CD4-positive, alpha-beta T cell (primary cell): Measurements from ENCODE around the gene CHRNA5. TPM values are rescaled to one million over a fixed set of nuclear protein-coding genes. Genes with fewer than 3 reads are reported as not detected.

Experiments
- ATAC-seq: fragments of 200-7000 bp; cut with Tn5 transposase; one replicate; pipeline ENCODE4 v1.10.0; 2022; ENCODE audit warnings: mild to moderate bottlenecking; ENCODE audit not compliant: poor library complexity
- CTCF ChIA-PET: fragments of 350-600 bp; sonication (Branson Sonifier 250); formaldehyde crosslinking; loops from one replicate; lab custom pipeline; 2021; ENCODE audit warnings: antibody characterized with exemption, inconsistent platforms; lab: Charles Lee
- POLR2A ChIA-PET: fragments of 350-600 bp; sonication (Branson Sonifier 250); formaldehyde crosslinking; loops from one replicate; lab custom pipeline; 2021; ENCODE audit warnings: antibody characterized with exemption, inconsistent platforms; lab: Charles Lee
- DNase-seq, 14 experiments: peaks; one replicate each; pipeline ENCODE4 v3.0.0-alpha.2; 2013 to 2020; ENCODE audit warnings: mixed read lengths in 2 of 14
- H3K27ac ChIP-seq, 2 donors: one replicate each; pipeline versions ENCODE4 v1.5.1 to v1.7.0; 2013; ENCODE audit warnings: low read length in 2 of 2, low read depth in 1 of 2, mild to moderate bottlenecking in 1 of 2
- H3K27me3 ChIP-seq, 2 experiments: 1 replicate in 1 of 2; 2 replicates in 1 of 2; pipeline versions ENCODE4 v1.6.1 to v1.7.0; 2013; ENCODE audit warnings: low read length in 2 of 2, control low read depth in 1 of 2, mild to moderate bottlenecking in 1 of 2, moderate library complexity in 1 of 2; ENCODE audit not compliant: insufficient read depth in 2 of 2, control insufficient read depth in 1 of 2
- H3K36me3 ChIP-seq: one replicate; pipeline ENCODE4 v1.6.1; 2013; ENCODE audit warnings: low read length, control low read depth; ENCODE audit not compliant: insufficient read depth
- H3K4me1 ChIP-seq: one replicate; pipeline ENCODE4 v1.6.1; 2013; ENCODE audit warnings: low read length, control low read depth; ENCODE audit not compliant: insufficient read depth
- H3K4me3 ChIP-seq: one replicate; pipeline ENCODE4 v1.5.1; 2013; ENCODE audit warnings: mild to moderate bottlenecking, low read length, moderate library complexity
- H3K9me3 ChIP-seq, 2 experiments: 1 replicate in 1 of 2; 2 replicates in 1 of 2; pipeline versions ENCODE4 v1.6.1 to v1.7.0; 2013; ENCODE audit warnings: low read length in 2 of 2, mild to moderate bottlenecking in 2 of 2, control low read depth in 1 of 2, moderate library complexity in 1 of 2; ENCODE audit not compliant: control insufficient read depth in 1 of 2, insufficient read depth in 1 of 2
- H3K27ac Mint-ChIP-seq: one replicate; pipeline ENCODE4 v1.8.0; 2020; ENCODE audit warnings: mixed read lengths
- H3K27me3 Mint-ChIP-seq: one replicate; pipeline ENCODE4 v1.8.0; 2021; ENCODE audit warnings: mixed read lengths
- H3K36me3 Mint-ChIP-seq: one replicate; pipeline ENCODE4 v1.8.0; 2021; ENCODE audit warnings: low read depth, mixed read lengths
- H3K4me1 Mint-ChIP-seq: one replicate; pipeline ENCODE4 v1.8.0; 2021; ENCODE audit warnings: low read depth, mixed read lengths
- H3K4me3 Mint-ChIP-seq: one replicate; pipeline ENCODE4 v1.8.0; 2020; ENCODE audit warnings: mild to moderate bottlenecking, mixed read lengths
- H3K9me3 Mint-ChIP-seq: one replicate; pipeline ENCODE4 v1.8.0; 2020; ENCODE audit warnings: mixed read lengths
- intact Hi-C, 2 experiments: fragments of 100-400 bp; cut with DNase I in 1 of 2; cut with micrococcal nuclease in 1 of 2; formaldehyde crosslinking; loops; one replicate each; pipeline versions ENCODE4 v1.15.1 to v1.9.0; 2023 to 2025; cut with DNase I, micrococcal nuclease
- total RNA-seq, 174 experiments: library from RNA in 2 of 174; stranded (reverse) in 2 of 174; gene quantifications; one replicate each; pipeline ENCODE4 v1.2.3 and lab custom pipeline; 2021 to 2026
- TF ChIP-seq, protein P1 (sequence below): fragments of 200-600 bp; IDR thresholded peaks from one replicate; pipeline ENCODE4 v1.8.0; 2022; ENCODE audit warnings: antibody characterized with exemption, mild to moderate bottlenecking

The CHRNA5 gene
- total RNA-seq, 2 experiments from 2014 or later, result 0.25 TPM

DNA sequence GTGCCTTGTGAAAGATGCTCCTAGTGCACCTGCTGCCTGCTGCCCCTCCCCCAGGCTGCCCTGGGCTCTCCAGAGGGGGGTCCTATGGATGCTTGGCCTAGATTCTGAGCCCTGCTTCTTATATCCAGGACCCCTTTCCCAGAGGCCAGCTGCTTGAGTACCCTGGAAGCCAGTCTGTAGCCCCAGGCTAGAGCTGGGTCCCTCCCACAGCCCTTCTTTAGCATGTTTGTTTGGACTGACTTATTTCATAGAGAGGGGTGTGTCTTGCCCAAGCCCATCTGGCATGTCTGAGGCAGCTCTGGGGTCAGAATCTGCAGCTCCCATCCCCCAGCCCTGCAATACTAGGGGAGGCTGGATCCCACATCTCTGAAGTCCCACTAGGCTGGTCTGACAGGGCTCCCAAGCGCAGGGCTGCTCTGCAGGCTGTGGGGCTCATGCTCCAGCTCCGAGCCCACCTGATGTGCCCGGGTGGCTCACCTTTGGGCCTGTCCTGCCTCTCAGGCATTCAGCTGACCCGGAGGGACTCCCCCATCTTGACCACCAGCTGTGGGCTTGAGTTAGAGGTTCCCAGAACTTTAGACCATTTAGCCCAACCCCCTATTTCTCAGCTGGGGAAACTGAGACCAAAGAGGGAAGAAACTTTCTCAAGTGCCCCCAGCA lies 72.6 kb downstream of the CHRNA5 start:
- H3K4me1 Mint-ChIP-seq, result peaks cover 13% of the 10 kb centered on the region
- Histone ChIP-seq H3K36me3 (no peaks in the 10 kb centered on the region), H3K4me3 (no peak overlapping the region), H3K4me1 (peaks cover 19% of the 10 kb centered on the region), H3K27me3 (peaks cover 7 to 25% of the 10 kb centered on the region in 2 experiments), H3K9me3 (peaks cover 7 to 9% of the 10 kb centered on the region in 2 experiments), H3K27ac (no peak overlapping the region)
- no peaks in the 10 kb centered on the region for H3K36me3 Mint-ChIP-seq
- TF ChIP-seq, protein P1, sequence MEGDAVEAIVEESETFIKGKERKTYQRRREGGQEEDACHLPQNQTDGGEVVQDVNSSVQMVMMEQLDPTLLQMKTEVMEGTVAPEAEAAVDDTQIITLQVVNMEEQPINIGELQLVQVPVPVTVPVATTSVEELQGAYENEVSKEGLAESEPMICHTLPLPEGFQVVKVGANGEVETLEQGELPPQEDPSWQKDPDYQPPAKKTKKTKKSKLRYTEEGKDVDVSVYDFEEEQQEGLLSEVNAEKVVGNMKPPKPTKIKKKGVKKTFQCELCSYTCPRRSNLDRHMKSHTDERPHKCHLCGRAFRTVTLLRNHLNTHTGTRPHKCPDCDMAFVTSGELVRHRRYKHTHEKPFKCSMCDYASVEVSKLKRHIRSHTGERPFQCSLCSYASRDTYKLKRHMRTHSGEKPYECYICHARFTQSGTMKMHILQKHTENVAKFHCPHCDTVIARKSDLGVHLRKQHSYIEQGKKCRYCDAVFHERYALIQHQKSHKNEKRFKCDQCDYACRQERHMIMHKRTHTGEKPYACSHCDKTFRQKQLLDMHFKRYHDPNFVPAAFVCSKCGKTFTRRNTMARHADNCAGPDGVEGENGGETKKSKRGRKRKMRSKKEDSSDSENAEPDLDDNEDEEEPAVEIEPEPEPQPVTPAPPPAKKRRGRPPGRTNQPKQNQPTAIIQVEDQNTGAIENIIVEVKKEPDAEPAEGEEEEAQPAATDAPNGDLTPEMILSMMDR, result no peak
- H3K9me3 Mint-ChIP-seq, result no peaks in the 10 kb centered on the region
- ChIA-PET POLR2A (no interaction called here), CTCF (no interaction called here)
- H3K27ac Mint-ChIP-seq, result no peak overlapping the region
- H3K4me3 Mint-ChIP-seq, result no peak overlapping the region
- no peak for ATAC-seq
- intact Hi-C loops, result loop anchor here (2.0 to 5.0 kb wide), 3 partner anchors 69 to 544 kb away; no protein-coding TSS in a partner anchor
- peaks cover 22% of the 10 kb centered on the region for H3K27me3 Mint-ChIP-seq
- no peak for DNase-seq

DNA sequence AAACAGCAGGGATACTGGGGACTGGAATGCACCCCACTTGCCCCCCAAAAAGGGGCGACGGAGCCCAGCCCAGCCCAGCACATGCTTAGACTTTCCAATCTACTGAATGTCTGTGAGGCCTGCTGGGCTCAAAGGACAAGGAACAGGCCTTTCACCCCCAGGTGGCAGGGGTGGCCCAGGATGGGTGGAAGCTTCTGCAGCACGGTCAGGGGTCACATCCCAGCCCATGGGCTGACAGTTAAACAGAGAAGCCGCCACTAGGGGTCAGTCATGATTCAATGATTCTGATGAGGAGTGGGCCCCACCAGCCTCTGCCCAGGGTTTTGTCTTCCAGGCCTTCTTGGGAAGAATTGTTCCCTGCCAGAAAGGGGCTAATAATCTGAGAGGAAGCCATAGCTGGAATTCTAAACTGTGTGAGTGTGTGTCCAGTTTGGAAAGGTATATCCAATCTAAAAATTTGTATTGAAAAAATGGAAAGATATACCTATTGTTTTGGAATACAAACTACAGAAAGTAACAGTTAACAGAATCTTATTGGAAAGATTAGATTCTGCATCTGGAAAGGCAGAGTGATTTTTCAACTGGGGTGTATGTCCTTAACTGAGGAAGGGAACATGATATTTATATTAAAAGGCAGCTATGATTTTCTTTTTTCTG lies 73.5 kb downstream of the CHRNA5 start:
- no peaks in the 10 kb centered on the region for H3K36me3 Mint-ChIP-seq
- Histone ChIP-seq H3K36me3 (no peaks in the 10 kb centered on the region), H3K4me1 (peaks cover 19% of the 10 kb centered on the region), H3K27me3 (peaks cover 5 to 25% of the 10 kb centered on the region in 2 experiments), H3K9me3 (peaks cover 0 to 6% of the 10 kb centered on the region in 2 experiments), H3K4me3 (no peak overlapping the region), H3K27ac (no peak overlapping the region)
- peaks cover 22% of the 10 kb centered on the region for H3K27me3 Mint-ChIP-seq
- peak overlapping the region; percentile 35 for H3K4me3 Mint-ChIP-seq
- no peak overlapping the region for H3K27ac Mint-ChIP-seq
- peaks cover 13% of the 10 kb centered on the region for H3K4me1 Mint-ChIP-seq
- H3K9me3 Mint-ChIP-seq, result no peaks in the 10 kb centered on the region
- TF ChIP-seq, protein P1, result peak; percentile 61
- ATAC-seq, result peak; percentile 54
- CTCF ChIA-PET, result no interaction called here
- intact Hi-C loops, result loop anchor here (2.0 to 5.0 kb wide), 3 partner anchors 69 to 544 kb away; no protein-coding TSS in a partner anchor
- DNase-seq, result peak in 12 of 14 experiments; percentile 10 to 63 (median 20)
- POLR2A ChIA-PET, result no interaction called here

DNA sequence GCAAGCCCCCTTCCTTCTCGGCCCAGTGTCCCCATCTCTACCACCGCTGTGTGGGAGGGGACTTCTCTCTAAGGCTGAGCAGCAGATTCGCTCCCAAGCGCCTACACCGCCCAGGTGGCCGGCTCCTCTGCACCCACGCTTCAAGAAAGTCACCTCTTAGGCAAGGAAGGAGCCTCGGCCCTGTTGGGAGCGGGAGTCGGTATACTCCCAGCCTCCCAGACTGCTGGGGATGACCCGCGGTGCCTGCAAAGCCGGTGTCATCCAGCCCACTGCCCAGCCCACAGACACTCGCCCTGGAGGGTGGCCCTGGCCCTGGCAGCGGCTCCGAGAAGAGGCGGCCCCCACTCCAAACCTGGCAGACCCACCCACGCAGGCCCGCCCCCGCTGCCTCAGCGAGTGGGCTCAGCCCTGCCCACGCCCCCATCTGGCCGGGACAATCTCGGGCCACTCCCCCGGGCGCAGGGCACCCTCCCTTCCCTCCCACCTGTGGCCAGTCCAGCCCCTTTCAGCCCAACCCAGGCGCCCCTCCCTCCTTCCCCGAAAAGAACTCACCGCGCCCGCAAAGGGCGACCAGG lies 75.3 kb downstream of the CHRNA5 start:
- Histone ChIP-seq H3K4me1 (peaks cover 19% of the 10 kb centered on the region), H3K27ac (no peak overlapping the region), H3K27me3 (peaks cover 5 to 25% of the 10 kb centered on the region in 2 experiments), H3K36me3 (no peaks in the 10 kb centered on the region), H3K9me3 (no peaks in the 10 kb centered on the region), H3K4me3 (peak overlapping the region; percentile 37)
- TF ChIP-seq, protein P1, result no peak
- ChIA-PET CTCF (no interaction called here), POLR2A (no interaction called here)
- H3K9me3 Mint-ChIP-seq, result no peaks in the 10 kb centered on the region
- intact Hi-C loops, result no loop called here
- DNase-seq (no peak), ATAC-seq (no peak)
- no peaks in the 10 kb centered on the region for H3K36me3 Mint-ChIP-seq
- peaks cover 13% of the 10 kb centered on the region for H3K4me1 Mint-ChIP-seq
- no peak overlapping the region for H3K27ac Mint-ChIP-seq
- H3K4me3 Mint-ChIP-seq, result peak overlapping the region; percentile 54
- H3K27me3 Mint-ChIP-seq, result peaks cover 16% of the 10 kb centered on the region
